Liver (tissue), 3 donors: ENCODE results near the gene TLE1.

ENCODE experiments used
- CTCF ChIP-seq: fragments of 150-350 bp; IDR thresholded peaks from 2 replicates; pipeline ENCODE4 v1.5.1; 2017; ENCODE audit warnings: improper control_type of control experiment, low read depth, low read length; ENCODE audit not compliant: missing input control
- GABPA ChIP-seq, 2 donors: IDR thresholded peaks in 1 of 2; conservative IDR thresholded peaks in 1 of 2; 2 replicates each; pipeline ENCODE4 v1.6.1; 2016; ENCODE audit warnings: antibody characterized with exemption in 2 of 2, mild to moderate bottlenecking in 1 of 2, moderate library complexity in 1 of 2
- JUND ChIP-seq, 2 donors: IDR thresholded peaks; 2 replicates each; pipeline ENCODE4 v1.6.1; 2016; ENCODE audit warnings: antibody characterized with exemption in 2 of 2
- MAX ChIP-seq: IDR thresholded peaks from 2 replicates; pipeline ENCODE4 v1.6.1; 2016; ENCODE audit warnings: antibody characterized with exemption
- REST ChIP-seq: IDR thresholded peaks from 2 replicates; pipeline ENCODE4 v1.6.1; 2016; ENCODE audit warnings: antibody characterized with exemption, mild to moderate bottlenecking
- RXRA ChIP-seq, 2 donors: IDR thresholded peaks; 2 replicates each; pipeline ENCODE4 v1.6.1; 2017 to 2018; ENCODE audit warnings: antibody characterized with exemption in 2 of 2, mild to moderate bottlenecking in 1 of 2
- TAF1 ChIP-seq: conservative IDR thresholded peaks from 2 replicates; pipeline ENCODE4 v1.6.1; 2016; ENCODE audit warnings: antibody characterized with exemption, mild to moderate bottlenecking
- YY1 ChIP-seq: IDR thresholded peaks from 2 replicates; pipeline ENCODE4 v1.6.1; 2016; ENCODE audit warnings: antibody characterized with exemption, mild to moderate bottlenecking
- ZBTB33 ChIP-seq: IDR thresholded peaks from 2 replicates; pipeline ENCODE4 v1.6.1; 2016; ENCODE audit warnings: antibody characterized with exemption
- donor health status: healthy.
- donor health status: healthy.

GRCh38 chr9:81563020-81563407, 126.3 kb downstream of the TLE1 start:
- no peak for TF ChIP-seq CTCF
- no peak for TF ChIP-seq ZBTB33
- no peak for TF ChIP-seq MAX
- peak; percentile 41 to 50 for TF ChIP-seq RXRA (IDR thresholded peaks at IDR 0.05)
- TF ChIP-seq YY1: no peak
- no peak for TF ChIP-seq GABPA (IDR thresholded peaks at IDR 0.05 in 1 of 2, conservative IDR thresholded peaks at IDR 0.05 in 1 of 2)
- no peak for TF ChIP-seq REST
- no peak for TF ChIP-seq JUND (IDR thresholded peaks at IDR 0.05)
- TF ChIP-seq TAF1: no peak
